Measurements from ENCODE around the gene GALNT2. TPM values are rescaled to one million over a fixed set of nuclear protein-coding genes. Genes with fewer than 3 reads are reported as not detected.

The GALNT2 gene
- total and polyA plus RNA-seq, 2 donors (not counting 1 experiment from before 2014, with no cell fraction given) = 19.0 to 184 TPM

GRCh38 chr1:230124186-230125128 is 57.4 kb downstream of the GALNT2 start:
- TF ChIP-seq EZH2 (IDR thresholded peaks at IDR 0.05; ENCODE audit: borderline replicate concordance, insufficient read depth, low read depth, low read length, poor library complexity, severe bottlenecking) = no peak
- TF ChIP-seq CTCF (IDR thresholded peaks at IDR 0.05) = no peak
- H3K4me3 Mint-ChIP-seq = peak overlapping the region; percentile 74
- H3K4me2 ChIP-seq (replicated peaks; ENCODE audit: low read depth, low read length, poor library complexity, severe bottlenecking) = peak overlapping the region; percentile 51
- intact Hi-C loops (cut with micrococcal nuclease) = loop anchor here (5.0 kb wide), 3 partner anchors 43 to 267 kb away; no protein-coding TSS in a partner anchor
- peak overlapping the region in 1 of 5 experiments; percentile 4 for H3K4me3 ChIP-seq (ENCODE audit: control extremely low read depth in 1 of 5, extremely low read depth in 1 of 5, insufficient read depth in 1 of 5, low read depth in 2 of 5, low read length in 4 of 5)
- H3K4me1 ChIP-seq (ENCODE audit: control insufficient read depth in 2 of 2, insufficient read depth in 2 of 2, low read length in 2 of 2) = peaks cover 47 to 68% of the 10 kb centered on the region in 2 donors
- no peaks in the 10 kb centered on the region for H4K20me1 ChIP-seq (ENCODE audit: control insufficient read depth, insufficient read depth, low read length, poor library complexity, severe bottlenecking)
- 100% methylated on average over 1 of the region's 9 CpGs for WGBS (ENCODE audit: insufficient coverage)
- POLR2A ChIA-PET = interaction anchor here (0.5 to 3.6 kb wide), 6 partner anchors 12 to 510 kb away, joined by 3 to 18 read pairs (median 6); no protein-coding TSS in a partner anchor
- peaks cover 86% of the 10 kb centered on the region for H3K4me1 Mint-ChIP-seq
- H3K9ac ChIP-seq (ENCODE audit: low read length) = peak overlapping the region; percentile 40
- no peaks in the 10 kb centered on the region for H3K27me3 ChIP-seq (replicated peaks in 1 of 4; ENCODE audit: control extremely low read depth in 1 of 4, control insufficient read depth in 3 of 4, insufficient read depth in 4 of 4, low read length in 3 of 4)
- CTCF ChIA-PET = interaction anchor here (1.3 to 4.6 kb wide), 6 partner anchors 10 to 181 kb away, joined by 3 to 26 read pairs (median 8); no protein-coding TSS in a partner anchor
- H3K9me3 ChIP-seq (ENCODE audit: control extremely low read depth in 1 of 3, control insufficient read depth in 2 of 3, insufficient read depth in 1 of 3, low read length in 2 of 3) = no peaks in the 10 kb centered on the region
- peak overlapping the region; percentile 88 for H3K27ac Mint-ChIP-seq
- H2AFZ ChIP-seq (ENCODE audit: insufficient read depth, low read depth, low read length, poor library complexity, severe bottlenecking) = no peak overlapping the region
- ATAC-seq (ENCODE audit: low read depth) (no peak), DNase-seq (no peak)
- H3K9me3 Mint-ChIP-seq (ENCODE audit: insufficient read depth) = no peaks in the 10 kb centered on the region
- H3K27me3 Mint-ChIP-seq = no peaks in the 10 kb centered on the region
- no peaks in the 10 kb centered on the region for H3K36me3 ChIP-seq (replicated peaks in 1 of 2; ENCODE audit: control extremely low read depth in 1 of 2, control insufficient read depth in 1 of 2, extremely low read depth in 1 of 2, insufficient read depth in 2 of 2, low read length in 1 of 2)
- H3K27ac ChIP-seq (ENCODE audit: low read length in 2 of 2) = peak overlapping the region; percentile 43 to 81
- H3K79me2 ChIP-seq (ENCODE audit: control insufficient read depth, insufficient read depth, low read length) = peaks cover 76% of the 10 kb centered on the region
